Testis (tissue), 3 donors: ENCODE measurements around the gene GEMIN5. TPM values are rescaled to one million over a fixed set of nuclear protein-coding genes. Genes with fewer than 3 reads are reported as not detected.
A peak's percentile ranks its signal among the peaks of the same experiment; 100 is the strongest.
"Not testable (repeated sequence)": the region's sequence is repeated elsewhere in the genome, so short reads cannot be mapped to it uniquely, and the experiment has no call there.

Source experiments
- DNase-seq: peaks from one replicate; pipeline ENCODE4 v3.0.0-alpha.2; 2019
- H3K27ac ChIP-seq, 2 donors: fragments of 200-600 bp; sonication (generic); one replicate each; pipeline ENCODE4 v1.5.1; 2019
- H3K27me3 ChIP-seq: fragments of 200-600 bp; sonication (generic); one replicate; pipeline ENCODE4 v1.5.1; 2019
- H3K36me3 ChIP-seq: fragments of 200-600 bp; sonication (generic); one replicate; pipeline ENCODE4 v1.5.1; 2017; ENCODE audit warnings: low read depth; ENCODE audit errors: missing control alignments
- H3K4me1 ChIP-seq: fragments of 200-600 bp; sonication (generic); one replicate; pipeline ENCODE4 v1.5.1; 2019
- H3K4me3 ChIP-seq, 2 donors: fragments of 200-600 bp; sonication (generic); one replicate each; pipeline ENCODE4 v1.5.1; 2017 to 2019
- H3K9me3 ChIP-seq: fragments of 200-600 bp; sonication (generic); one replicate; pipeline ENCODE4 v1.5.1; 2017
- POLR2A ChIP-seq: fragments of 450-650 bp; IDR thresholded peaks from one replicate; pipeline ENCODE4 v1.6.1; 2017; ENCODE audit warnings: antibody characterized with exemption, mild to moderate bottlenecking, moderate library complexity
- WGBS, 2 donors: methylation state at CpG; one replicate each; pipeline ENCODE4 v1.1.5; 2018; 5-methylcytosine and 5-hydroxymethylcytosine counted together
- intact Hi-C: fragments of 100-400 bp; cut with DNase I; formaldehyde crosslinking; loops from one replicate; pipeline ENCODE4 v1.15.1; 2023; ENCODE audit warnings: low total_unique reads
- polyA plus RNA-seq: library from polyadenylated mRNA; stranded (reverse); fragments of 350-450 nt; fragmentation: Illumina TruSeq; extraction: RNeasy Lipid Tissue Mini Kit (QIAGEN cat#74804); gene quantifications from one replicate; pipeline ENCODE4 v1.2.3, GENCODE V29; 2014; ENCODE audit warnings: low read depth, low replicate concordance; ENCODE audit not compliant: insufficient read depth
- total RNA-seq, 2 donors: library from RNA; depleted of rRNA; stranded (reverse); fragments of >200 nt; gene quantifications; one replicate each; pipeline ENCODE4 v1.2.3, GENCODE V29; 2016
- TF ChIP-seq, protein P1 (sequence below), 3 experiments: fragments of 450-650 bp in 2 of 3; fragments of 200-600 bp in 1 of 3; sonication (generic) in 1 of 3; IDR thresholded peaks; one replicate each; pipeline ENCODE4 v1.5.1; 2016 to 2019; ENCODE audit warnings: antibody characterized with exemption in 3 of 3, mild to moderate bottlenecking in 2 of 3, moderate library complexity in 1 of 3

The GEMIN5 gene
- total and polyA plus RNA-seq, 3 donors from 2014 or later = 15.8 to 24.7 (median 24.1) TPM

DNA sequence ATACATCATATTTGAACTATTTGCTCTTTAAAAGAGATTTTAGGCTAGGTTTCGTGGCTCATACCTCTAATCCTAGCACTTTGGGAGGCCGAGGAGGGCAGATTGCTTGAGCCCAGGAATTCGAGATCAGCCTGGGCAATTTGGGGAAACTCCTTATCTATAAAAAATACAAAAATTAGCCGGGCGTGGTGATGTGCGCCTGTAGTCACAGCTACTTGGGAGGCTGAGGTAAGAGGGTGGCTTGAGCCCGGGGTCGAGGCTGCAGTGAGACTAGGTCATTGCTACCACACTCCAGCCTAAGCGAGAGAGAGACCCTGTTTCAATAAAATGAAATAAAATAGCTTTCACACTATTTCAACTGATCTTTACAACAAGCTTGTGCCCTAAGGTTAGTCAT, 2.4 kb upstream of the GEMIN5 start:
- DNase-seq = no peak
- no peaks in the 10 kb centered on the region for H3K27me3 ChIP-seq
- TF ChIP-seq, protein P1, sequence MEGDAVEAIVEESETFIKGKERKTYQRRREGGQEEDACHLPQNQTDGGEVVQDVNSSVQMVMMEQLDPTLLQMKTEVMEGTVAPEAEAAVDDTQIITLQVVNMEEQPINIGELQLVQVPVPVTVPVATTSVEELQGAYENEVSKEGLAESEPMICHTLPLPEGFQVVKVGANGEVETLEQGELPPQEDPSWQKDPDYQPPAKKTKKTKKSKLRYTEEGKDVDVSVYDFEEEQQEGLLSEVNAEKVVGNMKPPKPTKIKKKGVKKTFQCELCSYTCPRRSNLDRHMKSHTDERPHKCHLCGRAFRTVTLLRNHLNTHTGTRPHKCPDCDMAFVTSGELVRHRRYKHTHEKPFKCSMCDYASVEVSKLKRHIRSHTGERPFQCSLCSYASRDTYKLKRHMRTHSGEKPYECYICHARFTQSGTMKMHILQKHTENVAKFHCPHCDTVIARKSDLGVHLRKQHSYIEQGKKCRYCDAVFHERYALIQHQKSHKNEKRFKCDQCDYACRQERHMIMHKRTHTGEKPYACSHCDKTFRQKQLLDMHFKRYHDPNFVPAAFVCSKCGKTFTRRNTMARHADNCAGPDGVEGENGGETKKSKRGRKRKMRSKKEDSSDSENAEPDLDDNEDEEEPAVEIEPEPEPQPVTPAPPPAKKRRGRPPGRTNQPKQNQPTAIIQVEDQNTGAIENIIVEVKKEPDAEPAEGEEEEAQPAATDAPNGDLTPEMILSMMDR (IDR thresholded peaks at IDR 0.05) = no peak
- TF ChIP-seq POLR2A = no peak
- intact Hi-C loops = no loop called here
- peak overlapping the region; percentile 71 to 79 for H3K27ac ChIP-seq
- 63 to 69% methylated on average over 9 of the region's 9 CpGs for WGBS, 2 donors
- H3K9me3 ChIP-seq = no peaks in the 10 kb centered on the region
- H3K4me3 ChIP-seq = peak overlapping the region; percentile 68 to 79
- H3K4me1 ChIP-seq = peaks cover 19% of the 10 kb centered on the region
- H3K36me3 ChIP-seq = no peaks in the 10 kb centered on the region

DNA sequence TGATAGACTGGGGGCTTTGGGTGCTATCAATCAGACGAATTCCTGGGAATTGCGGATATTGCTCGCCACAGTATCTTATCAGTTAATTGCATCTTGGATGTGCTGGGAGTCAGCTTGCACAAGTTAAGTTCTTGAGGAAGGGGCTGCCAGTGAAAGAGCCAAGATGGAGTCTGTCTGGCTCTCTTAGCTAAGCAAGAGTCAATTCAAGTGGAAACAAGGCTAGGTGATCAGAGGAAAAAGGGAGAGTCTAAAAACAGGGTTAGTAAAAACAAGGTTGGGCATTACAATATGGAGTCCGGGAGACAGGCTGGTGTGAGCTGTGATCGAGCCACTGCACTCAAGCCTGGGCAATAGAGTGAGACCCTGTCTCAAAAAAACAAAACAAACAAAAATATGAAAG, 1.4 kb upstream of the GEMIN5 start:
- WGBS, 2 donors = 53 to 63% methylated on average over 5 of the region's 5 CpGs

DNA sequence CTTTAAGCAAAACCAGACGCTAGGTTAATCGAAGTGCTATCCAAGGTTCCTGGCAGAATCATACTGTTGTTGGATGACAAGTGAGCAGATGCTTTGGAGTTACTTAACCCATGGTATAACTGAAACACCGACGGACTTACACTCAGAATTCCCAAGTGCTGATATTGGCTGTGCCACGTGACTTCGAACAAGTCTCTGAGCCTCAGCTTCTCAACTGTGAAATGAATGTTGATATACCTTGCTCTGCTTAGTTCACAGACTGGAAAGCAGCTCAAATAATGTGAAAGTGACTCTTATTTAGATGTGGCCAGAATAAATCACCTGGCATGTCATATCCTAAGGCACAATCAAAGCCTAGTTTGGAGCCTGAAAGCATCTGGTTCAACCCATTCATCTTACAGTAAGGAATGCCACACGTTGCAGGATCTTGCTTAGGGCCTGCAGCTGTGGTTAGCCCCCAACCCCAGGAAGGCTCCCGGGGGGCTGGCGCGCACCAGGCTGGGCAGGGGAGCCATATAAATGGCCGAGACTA, 759 bp downstream of the GEMIN5 start:
- DNase-seq = no peak
- Histone ChIP-seq H3K27me3 (no peaks in the 10 kb centered on the region), H3K27ac (peak overlapping the region in 1 of 2 donors; percentile 80), H3K36me3 (no peaks in the 10 kb centered on the region), H3K4me1 (peaks cover 14% of the 10 kb centered on the region), H3K9me3 (no peaks in the 10 kb centered on the region), H3K4me3 (peak overlapping the region; percentile 79 to 81)
- 10 to 18% methylated on average over 6 to 11 of the region's 11 CpGs for WGBS, 2 donors
- TF ChIP-seq POLR2A = no peak
- TF ChIP-seq, protein P1 (IDR thresholded peaks at IDR 0.05) = no peak
- intact Hi-C loops = no loop called here

More for the DNA sequence above, 1.4 kb upstream of the GEMIN5 start:
- DNase-seq, H3K36me3 ChIP-seq, H3K9me3 ChIP-seq, H3K4me3 ChIP-seq, intact Hi-C loops, H3K27ac ChIP-seq, H3K27me3 ChIP-seq: not testable (repeated sequence)
- peaks cover 19% of the 10 kb centered on the region for H3K4me1 ChIP-seq

- TF ChIP-seq, protein P1 (IDR thresholded peaks at IDR 0.05) = no peak
- TF ChIP-seq POLR2A = no peak
- Histone ChIP-seq H3K36me3 (no peaks in the 10 kb centered on the region), H3K4me3 (no peak overlapping the region), H3K9me3 (no peaks in the 10 kb centered on the region), H3K27me3 (no peaks in the 10 kb centered on the region), H3K27ac (no peak overlapping the region), H3K4me1 (peaks cover 7% of the 10 kb centered on the region)
- DNase-seq = no peak
- intact Hi-C loops = no loop called here
Observed at GRCh38 chr5:154934881-154935280, 3.1 kb downstream of the GEMIN5 start.

GRCh38 chr5:154933537-154933936, 4.5 kb downstream of the GEMIN5 start:
- TF ChIP-seq POLR2A = no peak
- TF ChIP-seq, protein P1 (IDR thresholded peaks at IDR 0.05) = no peak
- WGBS, 2 donors = 87 to 95% methylated on average over 3 of the region's 3 CpGs
- H3K36me3 ChIP-seq = no peaks in the 10 kb centered on the region
- no peaks in the 10 kb centered on the region for H3K27me3 ChIP-seq
- H3K4me3 ChIP-seq = no peak overlapping the region
- H3K4me1 ChIP-seq = peaks cover 7% of the 10 kb centered on the region
- H3K9me3 ChIP-seq = no peaks in the 10 kb centered on the region
- intact Hi-C loops = no loop called here
- DNase-seq = no peak
- no peak overlapping the region for H3K27ac ChIP-seq
